Activated naive CD4-positive, alpha-beta T cell (primary cell): Measurements from ENCODE around the gene SERTAD1.

ENCODE experiments used
- DNase-seq, 4 experiments: peaks; one replicate each; lab custom pipeline; 2025; lab: John Stamatoyannopoulos, UW

SERTAD1 gene

DNA sequence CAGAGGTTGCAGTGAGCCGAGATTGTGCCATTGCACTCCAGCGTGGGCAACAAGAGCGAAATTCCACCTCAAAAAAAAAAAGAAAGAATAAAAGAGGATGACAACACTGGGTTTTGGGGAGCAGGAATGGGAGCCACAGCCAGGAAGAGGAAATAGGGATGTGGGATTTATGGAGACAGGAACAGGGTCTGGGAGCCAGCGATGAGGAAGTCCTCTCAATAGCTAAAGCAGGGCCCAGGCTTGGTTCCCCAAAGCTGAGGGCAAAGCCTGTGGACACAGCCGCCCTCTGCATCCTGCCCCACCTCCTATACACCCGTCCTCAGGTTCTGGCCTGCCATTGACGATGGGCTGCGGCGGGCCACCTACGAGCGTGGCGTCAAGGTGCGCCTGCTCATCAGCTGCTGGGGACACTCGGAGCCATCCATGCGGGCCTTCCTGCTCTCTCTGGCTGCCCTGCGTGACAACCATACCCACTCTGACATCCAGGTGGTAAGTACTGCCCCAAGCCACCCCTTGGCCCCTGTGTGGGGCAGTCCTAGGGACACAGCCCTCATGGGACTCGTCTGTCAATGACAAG is 49.4 kb downstream of the SERTAD1 start:
- DNase-seq = no peak

DNA sequence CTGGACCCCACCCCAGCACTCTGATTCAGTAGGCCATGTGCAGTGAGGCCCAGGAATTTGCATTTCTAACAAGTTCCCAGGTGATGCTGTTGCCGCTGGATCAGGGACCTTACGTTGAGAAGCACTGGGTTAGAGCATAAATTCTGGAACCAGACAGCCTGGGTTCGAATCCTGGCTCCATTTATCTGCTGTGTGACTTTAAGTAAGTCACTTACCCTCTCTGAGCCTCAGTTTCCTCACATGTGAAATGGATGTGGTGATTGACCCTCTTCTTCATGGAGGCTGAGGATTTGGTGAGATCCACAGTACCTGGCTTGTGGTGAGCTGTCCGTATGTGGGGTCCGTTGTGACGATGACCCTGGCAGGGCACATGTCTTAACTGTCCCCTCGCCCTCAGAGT is 51.7 kb downstream of the SERTAD1 start:
- no peak for DNase-seq

GRCh38 chr19:40371802-40372122 is 54.0 kb downstream of the SERTAD1 start:
- DNase-seq = no peak
